Measurements from ENCODE around the gene LOC128125822.
"Not testable (repeated sequence)": the region's sequence is repeated elsewhere in the genome, so short reads cannot be mapped to it uniquely, and the experiment has no call there.

LOC128125822 gene

GRCh38 chr6:63584566-63584965 lies 12.3 kb downstream of the LOC128125822 start:
- no peak for DNase-seq

GRCh38 chr6:63585652-63586051 lies 13.4 kb downstream of the LOC128125822 start:
- not testable (repeated sequence) for DNase-seq

- DNase-seq, result no peak
Observed at GRCh38 chr6:63589952-63590411, 17.7 kb downstream of the LOC128125822 start.

GRCh38 chr6:63592886-63593285 lies 20.6 kb downstream of the LOC128125822 start:
- DNase-seq, result no peak

GRCh38 chr6:63597141-63598048 lies 25.1 kb downstream of the LOC128125822 start:
- no peak for DNase-seq

- peak; percentile 73 for DNase-seq
Observed at GRCh38 chr6:63598049-63599036, 26.1 kb downstream of the LOC128125822 start.

GRCh38 chr6:63599243-63599642 lies 27.0 kb downstream of the LOC128125822 start:
- no peak for DNase-seq

GRCh38 chr6:63600136-63600535 lies 27.9 kb downstream of the LOC128125822 start:
- no peak for DNase-seq

GRCh38 chr6:63609231-63609630 lies 37.0 kb downstream of the LOC128125822 start:
- no peak for DNase-seq

GRCh38 chr6:63610944-63611343 lies 38.7 kb downstream of the LOC128125822 start:
- DNase-seq, result no peak

- DNase-seq, result no peak
Observed at GRCh38 chr6:63611560-63611959, 39.3 kb downstream of the LOC128125822 start.

GRCh38 chr6:63615590-63615989 lies 43.3 kb downstream of the LOC128125822 start:
- DNase-seq, result no peak

Data from DMS153 (cell line).